Rectal smooth muscle tissue (tissue), 1 donor: ENCODE data around the gene RNPEPL1.

Experiments used
- H3K27ac ChIP-seq: one replicate; pipeline ENCODE4 v1.7.0; 2013; ENCODE audit warnings: low read depth, low read length, inconsistent platforms
- H3K27me3 ChIP-seq: one replicate; pipeline ENCODE4 v1.7.0; 2013; ENCODE audit warnings: low read length; ENCODE audit not compliant: control insufficient read depth, insufficient read depth
- H3K36me3 ChIP-seq: one replicate; pipeline ENCODE4 v1.7.0; 2013; ENCODE audit warnings: low read length; ENCODE audit not compliant: control insufficient read depth, insufficient read depth
- H3K4me1 ChIP-seq: one replicate; pipeline ENCODE4 v1.7.0; 2013; ENCODE audit warnings: low read length; ENCODE audit not compliant: control insufficient read depth, insufficient read depth
- H3K4me3 ChIP-seq: one replicate; pipeline ENCODE4 v1.7.0; 2013; ENCODE audit warnings: low read length
- H3K9ac ChIP-seq: one replicate; pipeline ENCODE4 v1.7.0; 2013; ENCODE audit warnings: low read length

Gene RNPEPL1

GRCh38 chr2:240619506-240620148 lies 51.3 kb downstream of the RNPEPL1 start:
- H3K27ac ChIP-seq = no peak overlapping the region
- no peaks in the 10 kb centered on the region for H3K4me1 ChIP-seq
- H3K27me3 ChIP-seq = no peaks in the 10 kb centered on the region
- peaks cover 4% of the 10 kb centered on the region for H3K36me3 ChIP-seq
- H3K4me3 ChIP-seq = no peak overlapping the region
- no peak overlapping the region for H3K9ac ChIP-seq

- Histone ChIP-seq H3K4me1 (no peaks in the 10 kb centered on the region), H3K27me3 (no peaks in the 10 kb centered on the region), H3K36me3 (peaks cover 4% of the 10 kb centered on the region), H3K27ac (no peak overlapping the region), H3K9ac (no peak overlapping the region), H3K4me3 (no peak overlapping the region)
Observed at GRCh38 chr2:240620149-240620731, 52.0 kb downstream of the RNPEPL1 start.

GRCh38 chr2:240620859-240621258 lies 52.6 kb downstream of the RNPEPL1 start:
- H3K4me3 ChIP-seq = no peak overlapping the region
- no peak overlapping the region for H3K9ac ChIP-seq
- H3K27ac ChIP-seq = no peak overlapping the region
- H3K27me3 ChIP-seq = no peaks in the 10 kb centered on the region
- H3K4me1 ChIP-seq = no peaks in the 10 kb centered on the region
- peaks cover 4% of the 10 kb centered on the region for H3K36me3 ChIP-seq

GRCh38 chr2:240622060-240622411 lies 53.8 kb downstream of the RNPEPL1 start:
- Histone ChIP-seq H3K36me3 (peaks cover 2% of the 10 kb centered on the region), H3K27me3 (no peaks in the 10 kb centered on the region), H3K9ac (no peak overlapping the region), H3K4me1 (no peaks in the 10 kb centered on the region), H3K4me3 (no peak overlapping the region), H3K27ac (no peak overlapping the region)

- H3K36me3 ChIP-seq = peaks cover 2% of the 10 kb centered on the region
- no peaks in the 10 kb centered on the region for H3K27me3 ChIP-seq
- no peak overlapping the region for H3K4me3 ChIP-seq
- H3K4me1 ChIP-seq = no peaks in the 10 kb centered on the region
- H3K27ac ChIP-seq = no peak overlapping the region
- H3K9ac ChIP-seq = no peak overlapping the region
Observed at GRCh38 chr2:240622531-240623235, 54.4 kb downstream of the RNPEPL1 start.

- no peaks in the 10 kb centered on the region for H3K27me3 ChIP-seq
- no peaks in the 10 kb centered on the region for H3K4me1 ChIP-seq
- no peak overlapping the region for H3K27ac ChIP-seq
- H3K9ac ChIP-seq = no peak overlapping the region
- H3K4me3 ChIP-seq = no peak overlapping the region
- peaks cover 2% of the 10 kb centered on the region for H3K36me3 ChIP-seq
Observed at GRCh38 chr2:240623531-240624010, 55.3 kb downstream of the RNPEPL1 start.

GRCh38 chr2:240624011-240624949 lies 56.0 kb downstream of the RNPEPL1 start:
- no peaks in the 10 kb centered on the region for H3K27me3 ChIP-seq
- no peaks in the 10 kb centered on the region for H3K4me1 ChIP-seq
- H3K9ac ChIP-seq = no peak overlapping the region
- H3K36me3 ChIP-seq = peaks cover under 1% of the 10 kb centered on the region
- no peak overlapping the region for H3K27ac ChIP-seq
- no peak overlapping the region for H3K4me3 ChIP-seq

GRCh38 chr2:240624950-240625621 lies 56.8 kb downstream of the RNPEPL1 start, which contains the start of gene GPR35:
TSS of gene GPR35 (plus strand) at chr2:240625480. CDS start at chr2:240629953, 4,473 bp downstream.
- Histone ChIP-seq H3K27me3 (no peaks in the 10 kb centered on the region), H3K36me3 (no peaks in the 10 kb centered on the region), H3K27ac (no peak within 1 kb of the TSS), H3K9ac (no peak within 1 kb of the TSS), H3K4me3 (no peak within 1 kb of the TSS), H3K4me1 (no peaks in the 10 kb centered on the region)

GRCh38 chr2:240626531-240627300 lies 58.4 kb downstream of the RNPEPL1 start:
- H3K4me3 ChIP-seq = no peak overlapping the region
- H3K9ac ChIP-seq = no peak overlapping the region
- no peak overlapping the region for H3K27ac ChIP-seq
- H3K27me3 ChIP-seq = no peaks in the 10 kb centered on the region
- no peaks in the 10 kb centered on the region for H3K36me3 ChIP-seq
- no peaks in the 10 kb centered on the region for H3K4me1 ChIP-seq

- Histone ChIP-seq H3K27me3 (no peaks in the 10 kb centered on the region), H3K4me1 (no peaks in the 10 kb centered on the region), H3K27ac (no peak overlapping the region), H3K9ac (no peak overlapping the region), H3K4me3 (no peak overlapping the region), H3K36me3 (no peaks in the 10 kb centered on the region)
Observed at GRCh38 chr2:240627736-240628506, 59.6 kb downstream of the RNPEPL1 start.

GRCh38 chr2:240628507-240628807 lies 60.2 kb downstream of the RNPEPL1 start:
- Histone ChIP-seq H3K4me1 (no peaks in the 10 kb centered on the region), H3K36me3 (no peaks in the 10 kb centered on the region), H3K9ac (no peak overlapping the region), H3K27me3 (no peaks in the 10 kb centered on the region), H3K27ac (no peak overlapping the region), H3K4me3 (no peak overlapping the region)
